NCI-H2107 treated with DMSO at 0.1 percent for 48 hours (cell line): ENCODE data around the gene IL3RA.
"Not testable (repeated sequence)": the region's sequence is repeated elsewhere in the genome, so short reads cannot be mapped to it uniquely, and the experiment has no call there.

ENCODE experiments used
- DNase-seq: peaks from one replicate; lab custom pipeline; 2025; ENCODE audit not compliant: unreplicated experiment; lab: John Stamatoyannopoulos, UW

IL3RA gene

GRCh38 chrX:1421433-1422134 is 85.0 kb downstream of the IL3RA start:
- DNase-seq = no peak

GRCh38 chrX:1422135-1422465 is 85.5 kb downstream of the IL3RA start:
- no peak for DNase-seq

GRCh38 chrX:1423215-1423614 is 86.6 kb downstream of the IL3RA start:
- DNase-seq = no peak

- no peak for DNase-seq
These were observed 87.7 kb downstream of the IL3RA start for GRCh38 chrX:1424147-1424851.

GRCh38 chrX:1425381-1425780 is 88.8 kb downstream of the IL3RA start:
- DNase-seq = no peak

- not testable (repeated sequence) for DNase-seq
These were observed 89.7 kb downstream of the IL3RA start for GRCh38 chrX:1426321-1426720.

GRCh38 chrX:1427756-1428155 is 91.2 kb downstream of the IL3RA start:
- DNase-seq = no peak

- no peak for DNase-seq
These were observed 93.9 kb downstream of the IL3RA start for GRCh38 chrX:1430451-1430850.
